ENCODE results near the gene PNMA1.

The PNMA1 gene

DNA sequence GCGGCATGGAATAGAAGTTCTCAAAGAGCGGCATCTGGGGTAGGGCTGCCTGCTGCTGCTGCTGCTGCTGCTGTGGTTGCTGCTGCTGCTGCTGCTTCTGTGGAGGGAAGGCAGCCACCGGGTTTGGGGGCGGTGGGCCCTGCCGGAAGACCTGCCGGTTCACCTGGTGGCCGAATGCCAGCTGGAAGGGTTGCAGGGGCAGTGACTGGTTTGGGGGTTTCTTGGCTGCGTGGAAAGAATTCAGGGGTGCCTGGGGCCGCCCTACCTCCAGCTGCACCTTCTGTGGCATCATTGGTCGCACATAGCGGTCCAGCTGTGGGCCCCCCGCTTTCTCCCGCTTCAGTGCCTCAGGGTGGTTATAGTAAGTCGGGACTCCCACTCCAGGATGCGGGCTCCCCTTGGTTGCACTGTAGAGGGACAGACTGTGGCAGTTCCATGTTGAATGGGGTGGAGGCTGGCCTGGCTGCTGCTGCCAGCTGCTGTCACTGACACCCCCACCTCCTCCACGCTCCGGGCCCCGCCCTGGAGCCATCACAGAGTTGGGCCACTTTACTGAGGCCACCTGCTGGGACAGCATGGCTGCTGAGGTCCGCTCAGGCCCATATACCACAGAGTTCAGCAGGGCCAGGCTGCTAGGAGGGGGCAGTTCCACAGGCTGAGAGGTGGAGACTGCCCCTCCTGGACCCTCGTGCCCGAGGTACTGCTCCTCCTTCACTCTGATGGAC is 25.2 kb upstream of the PNMA1 start:
- in situ Hi-C loops (cut with MboI; ENCODE audit: low sequenced_read_pairs): no loop called here

DNA sequence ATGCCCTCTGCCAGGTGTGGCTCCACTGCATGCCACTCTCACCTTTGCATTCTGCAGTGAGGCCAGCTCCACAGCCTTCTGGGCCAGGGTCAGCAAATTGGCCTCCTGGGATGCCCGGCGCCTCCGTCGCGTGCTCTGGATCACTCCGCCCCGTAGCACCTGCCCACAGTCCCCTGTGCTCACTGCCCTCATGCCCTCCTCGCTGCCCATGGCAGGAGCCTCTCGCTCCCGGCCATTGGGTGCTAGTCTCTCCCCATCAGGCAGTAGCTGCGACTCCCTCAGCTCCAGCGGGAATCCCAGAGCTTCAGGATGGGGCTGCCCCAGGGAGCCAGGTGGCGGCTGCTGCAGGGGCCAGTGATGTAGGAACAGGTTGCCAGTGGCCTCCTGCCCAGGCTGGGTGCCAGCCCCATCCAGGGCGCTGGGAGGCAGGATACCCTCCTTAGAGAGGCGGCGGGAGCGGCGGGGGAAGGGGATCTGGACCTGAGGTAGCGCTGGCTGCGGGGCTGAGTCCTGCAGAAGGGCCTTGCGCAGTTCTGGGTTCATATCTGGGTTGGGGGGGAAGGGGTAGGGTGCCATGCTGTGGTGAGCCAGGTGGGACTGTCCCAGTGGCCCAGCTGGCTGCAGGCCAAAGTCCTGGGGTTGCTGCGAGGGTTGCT is 24.5 kb upstream of the PNMA1 start:
- in situ Hi-C loops (cut with MboI; ENCODE audit: low sequenced_read_pairs): no loop called here

DNA sequence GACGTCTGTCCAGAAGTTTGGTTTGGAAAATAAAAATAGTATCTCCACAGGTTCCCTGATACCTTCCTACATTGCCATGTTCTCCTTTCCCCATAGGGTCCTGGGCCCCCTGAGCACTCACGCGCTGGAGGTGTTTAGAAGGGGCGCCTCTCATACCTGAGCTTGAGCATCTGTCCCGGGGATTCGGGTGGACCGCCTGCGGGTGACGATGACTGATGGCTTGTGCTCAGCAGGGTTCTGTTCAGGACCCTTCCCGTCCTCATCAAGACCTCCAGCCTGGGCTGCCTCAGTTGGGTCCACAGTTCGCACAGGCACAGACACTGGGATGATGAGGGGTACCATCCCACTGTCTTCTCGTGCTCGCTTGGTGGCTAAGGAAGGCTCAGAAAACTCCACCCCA is 22.7 kb upstream of the PNMA1 start:
- in situ Hi-C loops (cut with MboI; ENCODE audit: low sequenced_read_pairs): no loop called here

DNA sequence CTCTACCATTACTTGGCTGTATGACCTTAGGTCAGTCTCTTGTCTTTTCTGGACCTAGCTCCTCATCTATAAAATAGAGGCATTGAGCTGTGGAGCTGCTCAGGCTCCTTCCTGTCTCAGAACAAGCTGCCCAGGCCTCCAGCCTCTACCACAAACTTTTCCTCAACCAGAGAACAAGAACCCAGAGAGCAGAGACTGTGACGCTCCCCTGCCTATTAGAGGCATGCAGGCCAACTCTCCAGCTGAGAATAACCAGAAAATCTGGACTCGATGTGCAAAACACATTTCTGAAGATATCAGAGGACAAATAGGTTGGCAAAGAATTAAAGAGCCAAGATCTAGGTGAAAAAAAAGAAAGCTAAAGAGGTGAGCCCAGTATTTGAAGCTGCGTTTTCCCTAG is 17.8 kb upstream of the PNMA1 start:
- in situ Hi-C loops (cut with MboI; ENCODE audit: low sequenced_read_pairs): no loop called here

DNA sequence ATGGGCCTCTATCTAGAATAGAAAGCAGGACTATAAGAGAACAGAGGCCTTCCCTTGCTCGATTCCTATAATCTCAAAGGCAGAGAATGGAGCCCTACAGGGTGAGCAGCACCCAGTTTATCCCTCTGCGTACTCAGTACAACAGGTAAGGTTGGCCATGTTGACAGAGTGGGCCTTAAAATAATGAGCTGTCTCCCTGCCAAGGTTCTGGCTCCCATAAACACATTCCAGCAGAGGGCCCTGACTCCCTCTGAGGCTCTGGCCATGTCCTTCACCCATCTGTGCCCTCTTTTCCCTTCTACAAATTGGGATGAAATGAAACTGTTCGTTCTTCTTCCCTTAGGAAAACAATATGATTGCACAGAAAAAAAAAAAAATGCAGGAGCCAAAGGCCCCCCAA is 16.9 kb upstream of the PNMA1 start:
- in situ Hi-C loops (cut with MboI; ENCODE audit: low sequenced_read_pairs): no loop called here

DNA sequence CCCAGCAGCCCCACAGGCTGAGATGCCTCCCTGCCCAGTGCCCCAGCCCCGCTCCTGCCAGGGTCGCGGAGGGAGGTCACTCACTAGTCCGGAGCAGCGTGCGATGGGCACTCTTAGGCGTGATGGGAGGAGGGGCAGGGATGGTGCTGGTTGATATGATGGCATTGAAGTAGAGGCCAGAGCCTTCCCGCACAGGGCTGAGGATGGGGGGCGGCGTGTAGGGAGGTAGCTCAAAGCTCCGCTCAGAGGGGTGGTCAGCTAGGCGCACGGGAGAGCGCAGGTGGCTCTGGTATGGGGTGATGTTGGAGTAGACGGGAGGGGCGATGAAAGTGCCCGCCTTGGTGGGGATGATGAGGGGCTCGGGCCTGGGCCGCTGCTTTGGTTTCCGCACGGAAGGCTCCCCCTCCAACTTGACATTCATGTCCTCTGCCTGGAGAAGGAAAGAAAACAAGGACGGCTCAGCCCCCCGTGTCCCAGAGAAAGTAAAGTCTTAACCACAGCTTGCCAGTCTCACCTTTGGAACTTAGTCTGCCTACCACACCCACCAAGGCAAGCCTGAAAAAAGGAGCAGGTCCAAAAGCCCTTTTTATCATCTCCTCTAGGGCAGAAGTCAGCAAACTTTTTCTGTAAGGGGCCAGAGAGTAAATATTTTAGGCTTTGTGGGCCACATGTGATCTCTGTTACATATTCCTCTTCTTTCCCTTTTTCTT is 15.5 kb upstream of the PNMA1 start:
- in situ Hi-C loops (cut with MboI; ENCODE audit: low sequenced_read_pairs): no loop called here

DNA sequence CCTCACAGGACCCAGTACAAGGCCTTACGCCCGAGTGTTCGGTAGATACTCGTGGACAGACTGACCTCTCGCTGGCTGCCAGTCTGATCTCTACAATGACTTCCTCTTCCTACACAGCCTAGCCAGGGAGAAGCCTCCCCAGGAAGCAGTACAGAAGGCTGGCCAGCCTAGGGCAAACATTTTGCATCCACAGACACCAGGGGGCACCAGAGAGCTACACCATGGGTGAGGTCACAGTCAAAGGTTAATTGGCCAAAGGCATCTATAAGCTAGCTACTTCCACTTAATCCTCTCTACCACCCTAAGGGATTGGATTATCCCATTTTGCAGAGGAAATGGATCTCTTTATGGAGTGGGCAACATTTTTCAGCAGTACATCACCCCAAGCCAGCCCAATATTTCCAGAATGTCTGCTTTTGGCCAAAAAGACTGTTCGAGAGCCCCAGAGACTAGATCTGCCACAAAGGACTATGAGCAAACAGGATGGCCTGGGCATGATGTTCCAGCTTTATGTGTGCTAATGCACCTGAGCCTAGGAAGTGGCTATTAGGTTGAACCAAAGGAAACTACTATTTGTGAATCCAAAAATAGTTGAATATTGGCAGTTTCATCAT is 14.6 kb upstream of the PNMA1 start:
- in situ Hi-C loops (cut with MboI; ENCODE audit: low sequenced_read_pairs): no loop called here

DNA sequence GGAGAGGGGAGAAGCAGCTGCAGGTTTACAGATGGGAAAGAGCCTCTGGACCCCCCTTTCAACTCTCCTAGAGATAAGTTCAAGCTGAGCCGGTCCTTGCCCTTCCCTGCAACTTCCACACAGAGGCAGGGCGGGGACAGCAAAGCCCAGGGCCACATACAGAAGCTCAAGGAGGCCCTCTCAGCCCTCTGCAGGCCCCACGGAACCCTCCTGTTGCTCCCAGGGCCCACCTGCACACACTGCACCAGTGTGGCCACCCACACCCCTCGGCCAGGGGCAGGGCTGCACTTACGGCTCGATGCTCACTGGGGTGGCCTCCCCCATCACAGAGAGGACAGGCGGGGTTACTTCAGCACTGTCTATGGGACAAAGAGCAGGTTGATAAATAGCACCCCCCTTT is 13.0 kb upstream of the PNMA1 start:
- in situ Hi-C loops (cut with MboI; ENCODE audit: low sequenced_read_pairs): no loop called here

DNA sequence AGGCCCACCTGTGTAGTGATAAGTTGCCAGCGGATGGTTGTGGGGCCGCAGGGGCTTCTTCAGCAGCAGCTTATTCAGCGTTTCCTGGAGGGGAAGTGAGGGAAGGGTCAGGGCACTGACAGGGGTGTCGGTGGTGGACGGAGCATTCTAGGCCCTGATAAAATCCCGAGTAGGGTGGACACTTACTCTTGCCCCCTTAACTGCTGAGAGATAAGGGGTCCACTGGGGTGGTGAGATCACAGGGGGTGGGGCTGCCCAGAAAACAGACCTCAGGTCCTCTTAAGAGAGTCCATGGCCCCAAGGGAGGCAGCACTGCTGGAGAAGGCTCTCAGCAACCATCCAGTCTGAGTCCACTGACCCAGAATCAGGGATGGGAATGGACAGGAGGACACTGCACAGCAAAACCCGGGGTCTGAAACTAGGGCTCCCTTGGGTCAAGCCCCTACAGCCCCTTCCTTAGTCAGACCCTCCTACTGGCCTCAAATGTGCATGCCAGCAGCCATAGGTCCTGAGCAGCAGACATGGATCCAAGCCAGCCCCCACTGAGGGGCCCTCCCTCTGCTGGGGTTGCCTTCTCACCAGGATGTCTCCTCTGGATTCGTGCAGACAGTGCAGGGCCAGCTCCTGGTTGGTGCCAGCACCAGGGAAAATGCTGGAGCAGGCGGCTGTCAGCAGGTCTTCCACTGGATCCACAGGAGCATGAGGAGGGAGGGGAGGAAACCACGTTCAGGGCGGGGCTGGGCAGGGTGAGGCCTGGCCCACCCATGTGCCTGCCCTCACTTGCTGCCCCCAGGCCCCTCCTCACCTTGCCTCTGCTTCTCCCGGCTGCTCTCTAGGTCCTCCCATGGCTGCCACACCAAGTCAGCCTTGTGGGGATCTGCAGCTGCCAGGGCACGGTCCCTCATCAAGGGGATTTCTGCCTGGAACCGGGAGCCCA is 12.1 kb upstream of the PNMA1 start:
- in situ Hi-C loops (cut with MboI; ENCODE audit: low sequenced_read_pairs): no loop called here

DNA sequence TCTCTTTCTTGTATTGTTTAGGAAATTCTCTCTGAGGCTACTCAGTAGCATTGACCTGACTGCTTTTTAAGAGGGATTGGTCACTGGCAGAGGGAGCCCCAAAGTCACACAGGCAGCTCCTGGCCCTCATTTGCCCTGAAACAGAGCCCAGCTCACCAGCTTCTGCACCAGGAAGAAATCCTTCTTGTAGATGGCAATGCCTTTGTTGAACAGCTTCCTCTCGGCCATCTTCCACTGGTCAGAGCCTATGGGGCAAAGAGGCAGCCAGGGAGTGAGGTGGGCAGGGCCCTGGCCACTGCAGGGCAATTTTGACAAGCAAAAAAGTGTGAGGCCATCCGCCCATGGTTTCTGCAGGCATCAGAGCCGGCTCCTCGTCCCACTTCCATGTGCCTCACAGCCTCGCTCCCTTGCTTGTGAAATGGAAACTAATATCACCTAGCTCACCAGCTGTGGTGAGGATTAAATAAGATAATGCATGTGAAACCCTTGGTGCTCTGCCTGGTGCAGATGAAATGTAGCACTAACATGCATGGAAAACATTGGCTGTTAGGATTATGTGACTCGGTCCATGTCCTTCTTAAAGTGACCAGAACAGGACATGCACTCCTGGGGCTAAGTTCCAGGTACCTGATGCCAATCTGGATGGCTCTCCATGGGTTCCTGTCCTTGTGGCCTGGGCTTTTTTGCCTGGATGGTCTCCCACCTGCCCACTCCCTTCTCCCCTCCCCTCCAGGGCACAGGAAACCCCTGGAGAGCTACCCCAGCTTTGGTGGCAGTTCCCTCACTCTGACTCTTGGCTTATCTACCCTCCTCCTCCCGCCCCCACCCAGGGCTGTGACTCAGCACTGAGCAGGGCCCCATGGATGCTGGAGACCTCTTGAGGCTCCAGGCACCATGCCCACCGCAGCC is 11.2 kb upstream of the PNMA1 start:
- in situ Hi-C loops (cut with MboI; ENCODE audit: low sequenced_read_pairs): no loop called here

DNA sequence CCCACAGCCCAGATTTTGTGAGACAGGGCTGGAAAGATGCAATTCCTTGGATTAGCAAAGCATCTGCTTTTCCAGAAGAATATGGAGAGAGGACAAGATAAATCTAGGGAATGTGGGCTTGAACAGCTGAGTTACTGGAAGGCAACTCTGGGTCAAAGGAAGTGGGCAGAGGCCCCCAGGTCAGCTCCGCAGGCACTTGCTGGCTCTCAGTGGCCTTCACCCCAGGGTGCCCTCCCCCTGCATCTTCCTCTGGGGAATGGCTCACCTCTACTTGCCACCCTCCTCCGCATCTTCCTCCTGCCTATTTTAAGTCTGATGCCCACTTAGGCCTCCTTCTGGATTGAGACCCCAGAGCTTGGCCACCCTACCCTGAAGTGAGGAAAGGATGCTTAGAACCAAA is 10.5 kb upstream of the PNMA1 start:
- in situ Hi-C loops (cut with MboI; ENCODE audit: low sequenced_read_pairs): no loop called here

DNA sequence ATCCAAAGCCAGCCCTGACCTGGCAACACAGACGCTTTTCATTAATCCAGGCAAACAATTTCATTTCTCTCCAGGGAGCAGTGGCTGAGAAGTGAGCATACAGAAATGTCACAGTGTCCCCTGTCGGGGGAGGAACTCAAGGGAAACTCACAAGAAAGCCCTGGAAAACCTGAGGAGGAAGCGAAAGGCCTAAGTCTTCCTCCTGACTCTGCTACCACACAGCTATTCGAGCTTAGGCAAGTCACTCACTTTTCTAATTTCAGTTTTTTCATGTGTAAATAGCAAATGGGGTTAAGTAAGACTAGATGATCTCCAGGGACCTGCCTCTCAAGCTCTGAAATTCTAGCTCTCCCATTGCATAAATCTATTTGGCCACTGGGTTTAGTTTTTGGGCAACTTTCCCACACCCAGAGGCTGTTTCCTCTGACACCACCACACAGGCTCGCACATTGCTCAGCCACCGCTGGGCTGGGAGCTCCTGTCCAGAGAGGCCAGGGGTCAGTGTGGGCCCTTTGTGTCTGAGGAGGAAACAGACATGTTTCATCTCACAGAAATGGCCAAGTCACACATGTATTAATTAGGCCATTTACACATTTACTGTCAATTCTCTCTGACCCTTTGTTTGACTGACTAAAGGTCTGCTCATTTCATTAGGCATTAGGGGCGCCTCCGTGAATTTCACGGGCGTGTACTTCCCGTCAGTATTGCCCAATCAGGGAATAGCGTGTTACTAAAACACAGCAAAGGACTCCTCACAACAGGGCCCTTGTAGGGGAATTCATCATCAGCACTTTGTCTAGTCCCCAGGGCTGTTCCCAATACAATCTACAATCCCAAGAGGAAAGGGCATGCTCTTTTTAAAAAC is 9.8 kb upstream of the PNMA1 start:
- in situ Hi-C loops (cut with MboI; ENCODE audit: low sequenced_read_pairs): no loop called here

DNA sequence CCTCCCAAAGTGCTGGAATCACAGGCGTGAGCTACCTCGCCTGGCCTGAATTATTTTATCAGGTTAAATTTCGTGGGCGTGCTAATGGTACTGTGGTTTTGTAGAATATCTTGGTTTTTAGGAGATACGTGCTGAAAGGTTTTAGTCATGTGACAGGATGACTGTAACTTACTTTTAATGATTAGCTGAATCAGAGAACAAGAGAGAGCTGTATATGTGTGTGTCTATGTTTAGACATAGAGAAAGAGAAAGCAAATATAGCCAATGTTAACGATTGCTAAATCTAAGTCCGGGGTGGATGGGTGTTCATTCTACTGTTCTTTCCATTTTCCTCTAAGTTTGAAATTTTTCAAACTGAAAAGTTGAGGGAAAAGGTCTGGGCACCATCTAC is 9.2 kb upstream of the PNMA1 start:
- in situ Hi-C loops (cut with MboI; ENCODE audit: low sequenced_read_pairs): no loop called here

DNA sequence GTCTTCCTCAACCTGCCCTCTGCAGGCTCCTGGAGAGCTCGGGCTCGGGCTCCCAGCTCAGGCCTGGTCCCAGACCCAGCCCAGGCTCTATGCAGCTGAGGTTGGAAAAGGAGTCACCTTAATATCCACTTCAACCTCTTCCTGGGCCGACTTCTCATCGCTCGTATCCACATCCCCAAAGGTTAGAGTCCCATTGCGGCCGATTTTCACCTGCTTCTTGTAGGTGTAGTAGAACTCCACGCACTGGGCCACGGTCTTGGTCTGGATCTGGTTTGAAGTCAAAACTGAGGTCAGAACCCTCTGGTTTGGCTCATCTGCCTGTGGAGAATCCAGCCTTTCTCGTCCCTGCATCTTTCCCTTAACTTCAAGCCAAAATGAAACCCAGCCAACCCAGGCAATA is 8.4 kb upstream of the PNMA1 start:
- in situ Hi-C loops (cut with MboI; ENCODE audit: low sequenced_read_pairs): no loop called here

DNA sequence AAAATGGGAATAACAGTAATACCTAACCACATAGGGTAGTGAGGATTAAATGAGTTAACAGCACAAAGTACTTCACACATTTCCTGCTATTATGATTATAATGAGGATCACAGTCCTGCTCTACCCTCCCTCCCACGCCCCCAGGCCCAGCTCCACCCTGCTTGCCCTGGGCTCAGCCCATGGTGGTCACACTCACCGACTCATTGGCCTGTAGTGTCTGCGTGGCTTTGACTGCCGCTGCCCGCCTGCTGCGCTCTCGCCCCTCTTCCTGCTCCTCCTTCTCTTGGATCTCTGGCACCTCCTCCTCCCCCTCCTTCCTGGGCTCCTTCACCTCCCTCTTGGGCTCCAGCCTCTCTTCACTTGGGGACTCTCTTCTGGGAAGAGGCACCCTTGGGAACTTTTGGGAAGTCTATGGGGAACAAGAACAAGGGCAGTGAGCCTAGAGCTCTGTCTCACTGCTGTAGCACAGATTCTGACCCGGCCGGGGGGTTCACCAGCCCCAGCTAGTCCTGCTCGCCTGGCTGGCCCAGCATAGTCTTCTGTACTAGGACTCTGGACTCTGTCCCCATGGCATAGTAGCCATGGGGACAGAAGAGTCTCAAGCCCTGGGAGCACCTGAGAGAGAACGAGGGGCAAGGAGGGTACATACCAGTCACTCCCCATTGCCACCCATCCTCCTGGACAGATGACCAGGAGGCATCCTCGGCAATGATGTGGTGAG is 7.1 kb upstream of the PNMA1 start:
- in situ Hi-C loops (cut with MboI; ENCODE audit: low sequenced_read_pairs): no loop called here

DNA sequence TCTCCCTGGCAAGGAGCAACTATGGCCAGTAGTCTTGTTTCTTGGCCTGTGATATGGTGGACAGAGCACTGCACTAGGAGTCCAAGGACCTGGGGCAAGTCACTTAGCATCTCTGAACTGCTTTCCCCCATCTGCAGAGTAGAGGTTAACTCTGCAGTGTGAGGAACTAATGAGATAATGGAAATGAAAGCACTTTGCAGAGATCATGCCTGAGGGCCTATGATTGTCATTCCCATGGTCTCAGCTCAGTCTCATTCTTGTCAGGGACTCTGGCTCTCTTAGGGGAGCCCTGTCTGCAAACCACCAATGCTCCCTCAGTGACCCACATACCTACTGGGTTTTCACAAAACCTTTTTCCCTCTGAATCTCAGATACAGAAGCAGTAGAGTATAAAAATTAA is 6.5 kb upstream of the PNMA1 start:
- in situ Hi-C loops (cut with MboI; ENCODE audit: low sequenced_read_pairs): no loop called here

DNA sequence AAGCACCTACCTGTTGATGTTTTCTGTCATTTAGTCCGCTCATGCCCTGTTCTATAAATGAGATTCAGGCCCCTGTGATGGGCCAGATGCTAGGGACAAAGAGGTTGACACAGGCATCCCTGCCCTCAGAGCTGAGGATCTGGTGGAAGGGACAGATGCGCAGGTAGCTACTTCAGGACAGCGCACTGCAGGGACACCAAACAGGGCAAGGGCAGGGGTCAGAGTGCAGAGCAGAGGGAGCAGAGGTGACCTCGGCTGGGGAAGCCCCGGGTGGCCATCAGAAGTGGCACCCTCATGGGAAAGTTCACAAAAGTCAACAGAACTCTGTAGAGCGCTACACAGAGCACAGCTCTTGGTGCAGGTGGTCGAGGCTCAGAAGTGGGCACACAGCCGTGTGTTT is 5.6 kb upstream of the PNMA1 start:
- in situ Hi-C loops (cut with MboI; ENCODE audit: low sequenced_read_pairs): no loop called here

DNA sequence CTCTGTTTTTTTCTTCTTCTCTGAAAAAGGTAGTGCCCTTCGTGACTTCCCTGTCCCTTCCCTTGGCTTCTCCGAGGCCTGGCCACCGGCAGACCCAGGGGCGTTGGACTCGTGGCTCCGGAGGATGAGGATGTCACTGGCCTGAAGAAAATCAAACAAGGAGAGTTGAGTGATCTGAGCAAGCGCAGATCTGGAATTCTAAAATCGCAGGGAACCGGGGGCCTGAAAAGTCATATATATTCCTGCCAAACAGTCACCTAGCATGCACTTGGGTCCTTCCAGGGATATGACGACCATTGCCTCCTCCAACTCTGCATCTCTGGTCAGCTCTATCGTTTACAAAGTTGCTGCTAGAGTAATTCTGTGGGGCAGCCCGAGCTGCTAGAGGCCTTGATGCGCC is 5.2 kb upstream of the PNMA1 start:
- in situ Hi-C loops (cut with MboI; ENCODE audit: low sequenced_read_pairs): no loop called here
